Endometrium (tissue), 2 donors: ENCODE measurements around the gene ELK3.

Experiments used
- FAIRE-seq: peaks from 2 replicates; lab custom pipeline; 2012; peaks lifted over from hg19 to GRCh38; lab: Jason Lieb, UNC
- donor health status: control.
- donor health status: control.

The ELK3 gene

GRCh38 chr12:96189781-96190180 is 4.4 kb upstream of the ELK3 start:
- no peak for FAIRE-seq

DNA sequence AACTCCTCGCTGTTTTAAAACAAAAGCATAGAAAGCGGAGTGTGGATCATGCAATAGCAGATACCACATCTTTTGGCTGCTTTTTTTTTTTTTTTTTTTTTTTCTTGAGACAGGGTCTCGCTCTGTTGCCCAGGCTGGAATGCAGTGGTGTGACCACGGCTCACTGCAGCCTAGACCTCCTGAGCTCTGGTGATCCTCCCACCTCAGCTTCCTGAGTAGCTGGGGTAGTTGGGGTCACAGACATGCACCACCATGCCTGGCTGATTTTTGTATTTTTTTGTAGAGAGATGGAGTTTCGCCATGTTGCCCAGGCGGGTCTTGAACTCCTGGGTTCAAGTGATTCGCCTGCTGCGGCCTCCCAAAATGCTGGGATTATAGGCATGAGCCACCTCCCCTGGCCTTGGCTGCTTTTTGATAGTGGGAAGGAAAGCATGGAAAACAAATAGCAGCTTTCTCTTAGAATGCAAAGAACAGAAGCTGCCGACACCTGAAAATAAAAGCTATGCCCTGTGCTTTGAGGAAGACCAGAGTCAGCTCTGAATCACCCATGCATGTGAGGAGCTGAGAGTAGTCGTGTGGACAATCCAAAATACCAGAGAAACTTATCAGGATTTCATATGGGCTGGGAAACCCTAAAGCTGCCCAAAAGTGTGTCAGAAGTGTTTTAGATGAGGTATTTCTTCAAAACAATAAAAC is 3.6 kb upstream of the ELK3 start:
- FAIRE-seq = no peak

- FAIRE-seq = no peak
Measured at GRCh38 chr12:96192926-96193573, 1.1 kb upstream of the ELK3 start.

GRCh38 chr12:96194576-96194889 is 358 bp downstream of the ELK3 start:
- FAIRE-seq = no peak

DNA sequence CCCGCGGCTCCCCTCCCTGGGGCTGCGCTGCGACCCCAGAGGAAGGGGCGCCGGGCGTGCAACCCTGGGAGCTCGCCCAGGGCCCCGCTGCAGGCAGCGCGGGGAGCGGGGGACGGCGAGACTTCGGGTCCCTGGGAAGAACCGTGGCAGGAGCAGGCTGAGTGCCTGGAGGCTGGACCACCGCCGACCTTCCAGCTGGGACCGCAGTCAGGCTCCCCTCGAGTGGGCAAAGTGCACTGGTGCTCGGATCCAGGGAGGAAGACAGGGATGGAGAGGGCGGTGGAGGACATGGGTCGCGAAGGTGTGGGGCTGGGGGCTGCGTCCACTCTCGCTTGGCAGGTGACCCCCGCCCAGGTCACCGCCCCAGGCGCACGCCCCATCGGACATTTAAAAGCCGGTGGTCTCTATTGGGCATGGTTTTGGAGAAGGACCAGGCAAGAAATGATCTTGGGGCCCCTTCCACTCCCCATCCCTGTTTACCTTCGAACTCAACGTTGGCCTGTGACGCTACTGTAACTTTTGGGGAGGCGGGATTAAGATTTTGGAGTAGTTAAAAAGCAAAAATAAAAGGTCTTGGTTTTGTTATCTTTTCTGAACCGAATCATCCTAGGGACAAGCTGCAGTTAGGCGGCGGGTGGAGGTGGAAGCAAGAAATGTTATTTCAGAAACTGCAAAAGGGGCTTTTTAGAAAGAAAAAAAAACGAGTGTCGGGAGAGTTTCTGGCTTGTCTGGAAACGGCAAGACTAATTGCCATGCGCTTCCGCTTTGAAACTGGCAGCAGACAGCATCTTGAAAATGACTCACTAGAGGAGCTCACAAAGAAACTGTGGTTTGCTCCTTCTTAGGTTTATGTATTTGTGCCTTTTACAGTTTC is 1.0 kb downstream of the ELK3 start:
- FAIRE-seq = no peak

GRCh38 chr12:96195845-96196451 is 1.8 kb downstream of the ELK3 start:
- FAIRE-seq = no peak

DNA sequence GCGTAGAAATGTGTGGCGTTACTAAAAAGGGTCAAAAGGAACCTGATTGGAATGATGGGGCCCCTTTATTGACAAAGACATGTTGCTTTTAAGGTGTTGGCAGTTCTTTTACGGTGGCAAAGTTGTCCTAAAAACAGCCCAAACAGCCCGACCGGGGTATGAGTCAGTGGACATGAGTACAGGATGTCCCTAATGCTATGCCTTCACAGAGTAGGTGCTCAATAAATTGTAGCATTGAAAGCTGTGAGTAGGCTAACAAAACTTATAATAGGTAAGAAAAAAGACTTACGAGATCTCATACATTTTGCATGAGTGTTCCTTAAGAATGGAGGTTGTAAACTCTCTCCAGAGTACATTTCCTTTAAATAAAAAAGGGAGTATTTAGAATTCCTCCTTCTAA is 2.6 kb downstream of the ELK3 start:
- no peak for FAIRE-seq

DNA sequence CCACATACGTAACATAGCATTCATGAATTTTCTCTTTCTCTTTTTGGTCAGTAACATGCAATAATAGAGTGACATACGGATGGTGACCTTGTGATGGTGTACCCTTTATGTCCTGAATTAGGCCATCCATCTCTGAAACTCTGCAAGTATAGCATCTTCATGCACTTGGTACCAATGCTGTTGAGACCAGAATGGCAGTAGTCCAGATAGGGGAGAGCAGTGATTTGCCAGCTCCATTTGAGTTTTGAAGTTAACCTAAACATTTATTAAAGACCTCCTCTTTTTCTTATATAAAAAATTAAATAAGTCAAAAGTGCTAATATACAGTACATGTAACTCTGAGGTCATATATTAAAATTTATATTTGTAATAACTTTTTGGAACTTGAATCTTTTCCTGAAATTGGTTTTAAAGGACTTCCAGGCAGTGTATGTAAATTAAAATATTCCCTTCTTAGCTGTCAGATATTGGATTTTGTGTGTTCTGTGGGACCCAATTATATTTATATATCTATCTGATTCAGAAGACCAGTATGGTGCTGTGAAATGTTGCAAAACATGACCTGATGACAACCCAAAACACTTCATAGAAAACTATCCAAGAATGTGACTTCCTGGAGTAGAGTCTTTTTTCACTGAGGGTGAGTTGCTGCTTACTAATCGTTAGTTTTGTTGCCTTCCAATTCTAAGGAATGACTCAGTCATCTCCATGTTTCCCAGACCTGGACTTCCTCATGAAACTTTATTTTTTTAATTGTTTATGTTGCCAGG is 3.5 kb downstream of the ELK3 start:
- no peak for FAIRE-seq

DNA sequence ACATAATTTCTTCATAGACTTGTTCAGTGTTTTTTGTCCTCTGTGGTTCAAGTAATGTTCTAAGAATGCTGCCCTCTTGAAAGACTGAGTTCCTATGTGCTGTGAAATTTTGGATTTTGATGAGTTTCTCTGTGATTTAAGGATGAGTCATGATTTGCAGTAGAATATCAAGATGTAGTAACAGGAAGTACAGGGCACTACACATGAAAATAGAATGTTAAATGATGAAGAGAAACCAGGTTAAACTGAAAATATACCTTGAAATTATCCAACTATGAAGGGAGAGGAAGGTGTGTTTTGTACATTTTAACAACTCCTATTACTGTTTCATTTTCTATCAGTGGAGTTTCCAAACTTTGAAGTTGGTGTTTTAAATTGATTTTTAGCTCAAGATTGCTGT is 4.8 kb downstream of the ELK3 start:
- FAIRE-seq = no peak

GRCh38 chr12:96199464-96199863 is 5.3 kb downstream of the ELK3 start:
- no peak for FAIRE-seq

GRCh38 chr12:96201272-96202227 is 7.4 kb downstream of the ELK3 start:
- FAIRE-seq = no peak

GRCh38 chr12:96204381-96204780 is 10.2 kb downstream of the ELK3 start:
- no peak for FAIRE-seq

- no peak for FAIRE-seq
Measured at GRCh38 chr12:96205908-96206307, 11.7 kb downstream of the ELK3 start.

GRCh38 chr12:96206936-96207662 is 12.9 kb downstream of the ELK3 start:
- no peak for FAIRE-seq

GRCh38 chr12:96208346-96208745 is 14.2 kb downstream of the ELK3 start:
- FAIRE-seq = no peak

- FAIRE-seq = no peak
Measured at GRCh38 chr12:96208801-96209549, 14.8 kb downstream of the ELK3 start.

GRCh38 chr12:96210376-96211055 is 16.3 kb downstream of the ELK3 start:
- FAIRE-seq = no peak

- no peak for FAIRE-seq
Measured at GRCh38 chr12:96211988-96212387, 17.8 kb downstream of the ELK3 start.
